NCI-H524 (cell line): Measurements from ENCODE around the gene ABTB2.
A peak's percentile ranks its signal among the peaks of the same experiment; 100 is the strongest.
"Not testable (repeated sequence)": the region's sequence is repeated elsewhere in the genome, so short reads cannot be mapped to it uniquely, and the experiment has no call there.

Source experiments
- DNase-seq, 2 experiments: peaks; one replicate each; lab custom pipeline; 2025; lab: John Stamatoyannopoulos, UW

ABTB2 gene

DNA sequence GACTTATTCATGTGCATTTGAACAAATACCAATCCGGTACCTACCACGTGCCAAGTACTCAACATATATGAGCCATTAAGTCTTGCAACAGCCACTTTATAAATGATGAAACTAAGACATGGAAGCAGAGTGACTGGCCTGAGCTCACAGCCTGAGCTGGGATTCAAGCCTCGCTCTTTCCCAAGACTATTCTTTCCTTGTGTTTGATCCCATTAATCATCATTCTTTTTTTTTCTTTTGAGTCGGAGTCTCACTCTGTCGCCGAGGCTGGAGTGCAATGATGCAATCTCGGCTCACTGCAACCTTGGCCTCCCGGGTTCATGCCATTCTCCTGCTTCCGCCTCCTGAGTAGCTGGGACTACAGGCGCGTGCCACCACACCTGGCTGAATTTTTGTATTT is 119.3 kb downstream of the ABTB2 start:
- DNase-seq = no peak

DNA sequence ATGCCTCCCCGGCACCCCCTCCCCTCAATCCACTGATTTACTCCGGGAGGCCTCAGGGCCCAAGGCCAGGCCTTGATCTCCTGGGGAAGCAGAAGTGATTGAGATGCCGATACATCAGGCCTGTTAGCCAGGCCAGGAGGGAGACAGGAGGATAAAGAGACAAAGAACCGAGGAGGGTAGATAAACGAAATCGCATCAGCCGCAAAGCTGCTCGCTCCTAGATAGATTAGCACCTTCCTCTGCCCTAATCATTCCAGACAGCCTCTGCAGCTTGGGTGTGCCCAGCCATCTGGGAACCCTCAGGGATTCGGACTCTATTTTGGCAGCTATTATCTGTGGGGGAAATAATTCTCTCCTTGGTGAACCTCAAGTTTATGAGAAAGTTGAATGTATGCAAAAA is 121.2 kb downstream of the ABTB2 start:
- no peak for DNase-seq

DNA sequence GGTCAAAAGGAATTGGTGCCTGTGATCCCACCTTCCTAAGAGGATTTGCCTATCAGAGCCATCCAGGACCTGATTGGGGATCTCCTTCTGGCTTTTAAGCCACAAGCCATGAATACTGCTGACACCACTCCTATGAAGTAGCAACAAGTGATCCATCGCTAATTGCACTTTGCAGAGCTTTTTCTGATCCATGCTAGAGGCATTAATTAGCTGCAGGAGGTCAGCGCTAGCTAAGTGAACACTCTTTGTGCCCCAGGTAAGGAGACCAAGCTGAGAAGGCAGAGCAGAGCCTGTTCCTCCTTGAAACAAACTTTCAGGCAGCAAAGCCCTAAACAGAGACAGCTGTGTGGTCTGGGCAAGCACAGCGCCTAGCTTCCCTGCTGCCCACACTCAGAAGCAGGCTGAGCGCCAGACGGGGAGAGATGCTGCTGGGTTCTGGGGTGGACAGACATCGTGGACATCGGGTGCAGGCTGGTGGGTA is 122.2 kb downstream of the ABTB2 start:
- peak in 1 of 2 experiments; percentile 15 for DNase-seq

DNA sequence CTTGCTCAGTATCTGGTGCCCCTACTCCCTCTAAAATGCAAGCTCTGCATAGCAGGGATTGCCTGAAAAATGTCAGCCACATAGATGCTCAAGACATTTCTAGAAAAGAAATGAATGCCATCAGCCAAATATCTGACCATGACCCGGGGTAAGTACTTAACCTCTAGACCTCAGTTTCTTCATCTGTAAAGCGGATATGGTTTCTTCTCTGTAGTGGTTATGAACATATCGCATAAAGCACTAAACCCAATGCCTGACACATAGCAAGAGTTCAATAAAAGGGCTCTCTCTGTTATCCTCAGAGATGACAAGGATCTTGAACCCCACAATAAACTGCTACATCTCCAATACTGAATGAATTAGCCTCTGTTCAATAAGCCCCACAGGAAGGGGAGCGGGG is 122.6 kb downstream of the ABTB2 start:
- no peak for DNase-seq

DNA sequence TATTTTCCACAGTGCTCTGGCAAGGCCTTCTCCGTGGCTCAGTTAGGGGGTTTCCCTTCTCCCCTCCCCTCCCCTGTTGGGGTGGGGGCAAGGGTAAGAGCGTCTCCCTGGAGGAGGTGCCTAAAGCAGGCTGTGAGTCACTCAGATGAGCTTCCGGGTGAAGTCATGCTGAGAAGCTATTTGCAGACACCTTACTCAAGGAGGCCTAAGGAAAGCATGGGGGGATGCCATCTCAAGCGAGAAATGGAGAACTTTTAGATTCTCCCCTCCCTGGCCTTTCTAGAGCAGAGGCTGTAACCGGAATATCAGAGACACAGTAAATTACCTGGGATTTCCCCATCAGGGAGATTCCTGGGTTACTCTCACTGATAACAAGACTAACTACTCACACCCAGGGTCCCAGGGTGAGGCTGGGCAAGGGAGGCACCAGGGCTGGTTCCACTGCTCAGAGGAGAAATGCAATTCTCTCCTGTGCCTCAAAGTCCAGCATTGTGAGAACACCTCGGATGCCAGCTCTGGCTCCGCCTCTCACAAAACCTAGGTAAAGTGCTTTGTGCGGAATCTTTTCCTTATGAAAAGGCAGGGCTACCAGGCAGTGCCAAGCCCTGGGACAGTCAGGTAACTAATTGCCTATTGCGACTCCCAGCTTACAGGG is 123.6 kb downstream of the ABTB2 start:
- DNase-seq = no peak

DNA sequence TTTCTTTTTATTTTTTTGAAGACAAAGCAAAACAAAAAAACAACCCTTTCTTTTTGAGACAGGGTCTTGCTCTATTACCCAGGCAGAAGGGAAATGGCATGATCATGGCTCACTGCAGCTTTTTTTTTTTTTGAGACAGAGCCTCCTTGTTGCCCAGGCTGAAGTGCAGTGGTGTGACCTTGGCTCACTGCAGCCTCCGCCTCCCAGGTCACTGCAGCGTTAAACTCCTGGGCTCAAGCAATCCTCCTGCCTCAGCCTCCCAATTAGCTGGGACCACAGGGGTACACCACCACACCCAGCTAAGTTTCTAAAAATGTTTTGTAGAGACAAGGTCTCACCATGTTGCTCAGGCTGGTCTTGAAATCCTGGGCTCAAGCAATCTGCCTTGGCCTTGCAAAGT is 124.6 kb downstream of the ABTB2 start:
- DNase-seq = no peak

DNA sequence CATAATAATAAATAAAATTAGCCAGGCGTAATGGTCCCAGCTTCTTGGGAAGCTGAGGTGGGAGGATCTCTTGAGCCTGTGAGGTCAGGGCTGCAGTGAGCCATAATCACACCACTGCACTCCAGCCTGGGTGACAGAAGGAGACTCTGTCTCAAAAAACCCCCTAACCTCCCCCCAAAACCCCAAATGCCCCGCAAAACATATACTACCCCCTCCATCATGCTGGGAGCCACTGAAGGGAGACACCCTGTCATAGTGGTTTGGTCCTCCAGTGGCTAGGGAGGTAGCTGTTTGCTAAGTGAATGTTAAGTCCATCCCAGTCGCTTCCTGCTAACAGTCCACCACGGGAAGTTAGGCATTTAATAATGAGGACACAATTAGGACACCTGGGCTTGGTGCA is 125.0 kb downstream of the ABTB2 start:
- no peak for DNase-seq

DNA sequence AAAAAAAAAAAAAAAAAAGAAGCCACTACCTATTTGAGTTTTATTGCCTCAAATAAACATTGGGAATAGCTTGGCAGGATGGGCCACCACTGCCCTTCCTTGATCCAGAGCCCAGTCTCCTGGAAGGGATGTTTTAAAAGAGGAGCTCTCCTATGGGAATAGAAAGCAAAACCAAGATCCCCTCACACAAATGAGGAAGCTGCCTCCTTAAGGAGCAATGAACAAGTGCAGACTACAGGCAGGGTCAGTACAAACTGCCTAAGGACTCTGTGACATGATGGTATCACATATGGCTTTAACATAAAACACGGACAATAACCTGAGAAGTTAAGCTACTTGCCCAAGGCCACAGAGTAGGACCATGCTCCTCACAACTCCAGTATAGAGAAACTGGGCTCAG is 131.6 kb downstream of the ABTB2 start:
- no peak for DNase-seq

DNA sequence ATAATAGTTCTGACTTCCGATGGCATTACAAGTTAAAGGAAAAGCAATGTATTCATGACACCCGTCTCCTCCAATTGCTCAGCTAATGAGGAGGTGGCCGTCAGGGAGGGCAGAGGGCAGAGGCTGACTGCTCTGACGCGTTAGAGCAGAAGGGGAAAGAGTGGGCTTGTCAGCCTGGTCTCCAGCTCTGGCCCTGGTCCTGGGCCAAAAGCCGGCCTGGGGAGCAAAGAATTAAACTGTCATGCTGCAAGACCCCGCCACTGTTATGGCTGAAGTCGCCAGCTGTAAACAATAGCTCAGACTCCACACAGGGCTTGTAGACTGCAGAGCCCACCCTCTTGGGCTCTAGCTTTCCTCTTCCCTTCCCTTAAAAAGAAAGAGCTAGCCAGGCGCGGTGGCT is 132.7 kb downstream of the ABTB2 start:
- DNase-seq = no peak

DNA sequence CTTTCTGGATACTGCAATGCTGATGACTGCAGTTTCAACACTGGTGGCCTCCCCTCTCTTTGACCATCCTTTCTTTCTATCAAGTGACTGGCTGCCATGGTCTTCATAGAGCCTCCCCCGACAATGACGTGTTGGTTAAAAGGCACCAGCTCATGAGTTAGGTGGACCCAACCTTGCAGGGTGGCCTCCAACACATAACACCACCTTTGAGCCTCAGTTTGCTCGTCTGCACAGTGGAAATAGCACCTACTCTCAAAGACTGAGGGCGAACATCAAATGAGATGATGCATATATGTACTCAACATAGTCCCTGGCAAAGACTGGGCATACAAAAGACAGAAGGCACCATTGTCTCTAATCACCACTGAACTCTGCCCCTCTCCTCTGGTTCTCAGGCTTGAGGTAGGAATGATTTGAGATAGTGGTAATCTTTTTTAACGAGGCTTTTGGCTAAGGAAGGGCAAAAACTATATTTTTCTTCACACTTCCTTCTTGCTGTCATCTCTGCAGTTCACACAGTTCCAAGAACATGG is 133.3 kb downstream of the ABTB2 start:
- no peak for DNase-seq

DNA sequence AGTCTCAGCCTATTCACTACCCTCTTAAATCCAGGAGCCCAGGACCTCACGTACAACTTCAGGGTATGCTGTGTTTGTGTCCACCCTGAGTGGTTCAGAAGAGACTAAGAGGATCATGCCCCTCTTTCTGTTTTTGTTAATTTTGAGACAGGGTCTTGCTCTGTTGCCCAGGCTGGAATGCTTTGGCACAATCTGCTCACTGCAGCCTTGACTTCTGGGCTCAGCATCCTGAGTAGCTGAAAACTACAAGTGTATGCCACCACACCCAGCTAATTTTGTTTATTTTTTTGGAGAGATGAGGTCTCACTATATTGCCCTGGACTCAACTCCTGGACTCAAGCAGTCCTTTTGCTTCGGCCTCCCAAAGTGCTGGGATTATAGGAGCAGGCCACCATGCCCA is 133.9 kb downstream of the ABTB2 start:
- DNase-seq = no peak

DNA sequence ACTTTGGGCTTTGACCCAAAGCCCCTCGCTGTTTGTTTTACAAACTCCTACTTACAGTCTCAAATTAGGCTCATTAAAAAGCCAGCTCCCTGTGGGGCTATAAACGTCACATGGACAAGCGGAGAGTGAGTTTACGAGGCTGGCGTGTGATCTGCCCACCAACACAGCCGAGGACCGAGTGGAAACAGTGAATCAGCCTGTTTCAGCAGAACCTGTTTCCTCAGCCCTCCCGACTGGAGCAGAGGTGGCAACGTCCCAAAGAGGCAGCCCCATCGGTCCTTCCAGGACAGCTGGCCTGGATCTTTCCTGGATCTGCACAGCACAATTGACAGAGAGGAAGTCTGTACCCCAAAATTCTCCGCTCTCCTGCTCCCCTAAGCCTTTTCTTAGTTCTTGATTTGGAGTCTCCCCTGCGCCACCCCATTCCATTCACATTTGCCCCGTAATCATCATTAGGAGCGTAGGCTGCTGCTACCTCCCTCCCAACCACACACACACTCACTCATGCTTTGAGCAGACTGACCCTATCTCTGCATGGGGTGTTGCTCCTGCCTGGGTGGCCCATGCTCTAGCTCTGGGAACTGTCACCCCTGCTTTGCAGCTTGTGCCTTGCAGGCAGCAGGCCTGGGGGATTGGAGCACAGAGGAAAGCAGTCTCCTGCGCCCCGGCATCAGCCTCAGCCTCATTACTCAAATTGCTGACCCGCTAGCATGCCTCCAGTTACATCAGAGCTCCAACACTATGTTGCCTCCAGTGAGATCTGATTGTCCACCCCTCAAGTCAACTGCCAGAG is 134.6 kb downstream of the ABTB2 start:
- DNase-seq = no peak

DNA sequence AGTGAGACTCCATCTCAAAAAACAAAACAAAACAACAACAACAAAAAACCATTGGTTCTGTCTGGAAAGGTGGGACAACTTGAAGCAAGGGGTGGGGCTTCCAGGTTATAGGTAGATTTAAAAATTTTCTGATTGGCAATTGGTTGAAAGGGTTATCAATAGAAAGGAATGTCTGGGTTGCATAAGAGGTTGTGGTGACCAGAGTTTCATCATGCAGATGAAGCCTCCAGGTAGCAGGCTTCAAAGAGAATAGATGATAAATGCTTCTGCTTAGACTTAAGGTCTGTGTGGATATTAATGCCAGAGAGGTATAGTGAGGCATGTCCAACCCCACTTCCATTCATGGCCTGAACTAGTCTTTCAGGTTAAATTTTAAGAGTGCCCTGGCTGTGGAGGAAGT is 135.8 kb downstream of the ABTB2 start:
- no peak for DNase-seq

DNA sequence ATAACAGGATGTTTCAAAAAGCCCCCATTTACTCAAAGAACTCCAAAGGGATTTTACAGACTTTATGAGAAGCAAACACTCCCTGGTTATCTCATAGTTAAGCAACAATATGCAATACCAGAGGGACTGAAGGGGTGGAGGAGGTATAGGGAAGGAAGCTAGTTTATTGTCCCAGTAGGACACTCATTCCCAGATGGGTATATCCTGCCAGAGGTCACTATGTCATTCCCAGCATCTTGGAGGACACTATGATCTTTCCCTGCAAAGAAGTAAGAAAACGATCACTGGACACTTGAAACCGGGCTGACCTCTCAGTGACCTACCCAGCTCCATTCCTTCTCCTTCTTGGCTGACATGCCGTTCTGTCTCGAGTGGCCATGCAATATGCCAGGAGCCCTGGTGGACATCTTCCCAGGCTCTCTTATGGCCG is 137.9 kb downstream of the ABTB2 start:
- no peak for DNase-seq

DNA sequence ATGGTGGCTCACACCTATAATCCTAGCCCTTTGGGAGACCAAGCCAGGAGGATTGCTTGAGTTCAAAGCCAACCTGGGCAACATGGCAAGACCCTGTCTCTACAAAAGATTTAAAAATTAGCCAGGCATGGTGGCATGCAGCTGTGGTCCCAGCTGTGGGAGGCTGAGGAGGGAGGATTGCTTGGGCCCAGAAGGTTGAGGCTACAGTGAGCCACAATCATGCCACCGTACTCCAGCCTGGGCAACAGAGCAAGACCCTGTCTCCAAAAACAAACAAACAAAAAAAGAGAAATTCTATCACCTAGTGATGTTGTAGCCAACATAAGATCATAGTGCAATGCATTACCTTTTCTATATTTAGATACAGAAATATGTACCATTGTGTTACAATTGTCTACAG is 138.5 kb downstream of the ABTB2 start:
- DNase-seq = no peak

DNA sequence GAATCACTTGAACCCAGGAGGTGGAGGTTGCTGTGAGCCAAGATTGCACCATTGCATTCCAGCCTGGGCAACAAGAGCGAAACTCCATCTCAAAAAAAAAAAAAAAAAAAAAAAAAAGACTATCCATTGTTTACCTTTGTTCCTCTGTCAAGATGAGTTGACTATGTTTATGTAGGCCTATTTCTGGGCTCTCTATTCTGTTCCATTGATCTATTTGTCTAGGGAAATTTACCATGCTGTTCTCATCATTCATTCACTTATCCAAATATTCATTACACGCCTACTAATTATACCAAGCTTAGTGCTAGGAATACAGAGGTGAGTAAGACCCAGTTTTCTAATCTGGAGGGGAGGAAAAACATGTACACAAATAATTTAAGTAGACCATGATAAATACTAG is 139.1 kb downstream of the ABTB2 start:
- DNase-seq = not testable (repeated sequence)

DNA sequence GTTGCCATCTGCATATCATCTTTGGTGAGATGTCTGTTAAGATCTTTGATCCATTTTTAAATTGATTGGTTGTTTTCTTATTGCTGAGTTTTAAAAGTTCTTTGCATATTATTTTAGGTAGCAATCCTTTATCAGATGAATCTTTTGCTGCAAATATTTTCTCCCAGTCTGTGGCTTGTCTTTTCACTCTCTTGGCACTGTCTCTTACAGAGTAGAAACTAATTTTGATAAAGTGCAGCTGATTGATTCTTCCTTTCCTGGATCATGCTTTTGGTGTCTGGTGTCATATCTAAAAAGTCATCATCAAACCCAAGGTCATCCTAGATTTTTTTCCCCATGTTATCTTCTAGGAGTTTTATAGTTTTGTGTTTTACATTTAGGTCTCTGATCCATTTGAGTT is 139.7 kb downstream of the ABTB2 start:
- no peak for DNase-seq

DNA sequence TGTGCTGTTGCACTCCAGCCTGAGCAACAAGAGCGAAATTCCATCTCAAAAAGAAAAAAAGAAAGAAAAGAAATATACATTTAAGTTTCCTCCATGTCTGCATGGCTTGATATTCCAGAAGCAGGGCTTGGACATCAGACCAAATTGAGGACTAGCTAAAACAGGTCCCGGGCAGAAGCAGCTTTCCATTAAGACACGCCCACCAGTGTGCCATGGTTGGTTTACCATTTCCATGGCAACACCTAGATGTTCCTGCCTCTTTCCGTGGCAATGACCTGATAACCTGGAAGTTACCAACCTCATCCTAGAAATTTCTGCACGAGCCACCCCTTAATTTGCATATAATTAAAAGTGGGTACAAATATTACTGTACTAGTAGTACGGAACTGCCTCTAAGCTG is 141.1 kb downstream of the ABTB2 start:
- DNase-seq = no peak

DNA sequence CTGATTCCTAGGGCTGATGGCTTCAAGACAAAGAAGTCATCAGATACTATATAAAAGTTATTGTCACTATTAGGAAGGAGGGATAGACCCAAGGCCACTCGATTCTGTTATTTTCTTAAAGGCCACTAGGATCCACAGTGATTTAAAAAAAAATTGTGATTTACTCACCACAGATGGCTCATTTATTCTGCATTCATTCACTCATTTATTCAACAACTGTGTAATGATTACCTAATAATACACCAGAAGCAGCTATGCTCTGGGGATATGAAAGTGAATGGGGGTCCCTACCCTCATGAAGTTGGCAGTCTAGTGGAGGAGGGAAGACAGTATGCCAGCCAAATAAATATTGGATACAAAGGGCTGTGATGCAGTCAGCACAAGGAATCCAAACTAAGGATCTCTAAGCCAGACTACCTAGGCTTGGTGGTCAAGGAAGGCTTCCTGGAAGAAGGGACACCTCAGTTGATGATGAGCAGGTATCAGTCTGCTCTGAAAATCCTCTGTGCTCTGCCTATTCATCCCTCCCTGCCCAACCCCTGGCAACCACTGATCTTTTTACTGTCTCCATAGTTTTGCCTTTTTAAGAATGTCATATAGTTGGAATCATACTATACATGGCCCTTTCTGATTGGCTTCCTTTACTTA is 141.9 kb downstream of the ABTB2 start:
- DNase-seq = no peak

DNA sequence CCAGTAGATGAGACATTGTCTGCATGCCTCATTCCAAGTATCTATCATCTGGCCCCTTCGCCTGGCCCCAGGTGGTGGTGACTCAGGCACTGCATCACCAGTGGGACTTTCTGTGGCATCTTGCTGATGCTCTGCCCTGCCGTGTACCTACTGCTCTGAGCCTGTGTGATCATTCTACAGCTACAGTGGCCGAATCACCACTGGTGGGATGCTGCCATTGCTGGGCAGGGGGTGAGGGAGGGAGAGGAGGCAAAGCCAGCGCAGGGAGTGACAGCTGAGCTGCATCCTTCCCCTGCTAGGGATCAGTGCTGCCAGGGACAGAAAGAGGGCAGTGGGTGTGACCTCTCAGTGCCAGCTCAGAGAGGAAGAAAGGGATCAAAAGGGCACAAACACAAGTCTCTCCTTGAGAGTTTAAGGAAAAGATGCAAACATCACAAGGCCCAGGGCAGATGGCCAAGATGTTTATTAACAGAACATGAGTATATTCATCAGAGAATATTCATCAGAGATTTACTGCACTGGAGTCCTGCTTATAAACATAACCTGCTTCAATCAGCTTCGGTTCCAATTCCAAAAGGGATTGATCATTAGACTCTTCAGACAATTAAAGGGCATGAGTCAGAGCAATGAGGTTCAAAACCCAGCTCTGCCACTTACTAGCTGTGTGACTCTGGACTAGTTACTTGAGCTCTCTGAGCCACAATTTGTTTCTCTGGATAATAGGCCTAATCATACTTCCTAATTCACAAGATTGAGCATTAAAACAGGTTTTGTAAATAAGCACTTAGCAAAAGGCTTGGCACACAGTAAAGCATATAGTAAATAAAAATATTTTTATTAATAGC is 142.6 kb downstream of the ABTB2 start:
- no peak for DNase-seq

DNA sequence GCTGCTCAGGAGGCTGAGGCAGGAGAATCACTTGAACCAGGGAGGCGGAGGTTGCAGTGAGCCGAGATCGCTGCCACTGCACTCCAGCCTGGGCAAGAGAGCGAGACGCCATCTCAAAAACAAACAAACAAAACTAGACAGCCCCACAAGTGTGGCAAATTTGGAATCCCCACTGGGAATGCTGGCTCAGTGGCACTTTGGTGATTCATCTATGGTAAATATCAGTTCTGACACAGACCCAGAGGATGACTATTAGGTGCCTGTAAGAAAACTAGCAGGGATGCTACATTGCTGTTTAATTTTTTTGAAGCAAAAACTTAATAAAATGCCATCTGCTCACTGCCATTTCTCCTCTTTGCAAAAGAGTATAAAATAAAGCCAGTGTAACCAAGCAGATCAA is 144.4 kb downstream of the ABTB2 start:
- no peak for DNase-seq

DNA sequence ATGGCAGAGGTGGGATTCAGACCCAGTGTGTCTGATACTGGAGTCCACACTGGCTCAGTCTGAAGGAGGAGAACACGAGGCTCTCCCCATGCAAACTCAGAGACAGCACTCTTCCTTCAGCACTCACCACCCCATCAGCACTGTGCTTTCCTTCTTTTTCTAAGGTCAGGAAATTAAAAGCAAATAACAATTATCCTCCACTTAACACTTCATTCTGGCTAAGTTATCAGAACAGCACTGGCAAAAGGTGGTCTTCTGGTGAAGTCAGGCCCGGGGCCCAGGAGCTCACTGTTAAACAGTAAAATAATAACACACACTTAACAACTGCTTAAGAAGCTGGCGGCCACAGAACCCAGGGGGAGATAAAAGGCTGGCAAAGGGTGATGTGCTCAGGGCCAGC is 145.2 kb downstream of the ABTB2 start:
- DNase-seq = no peak
